Coronary artery (tissue), 2 donors: ENCODE data around the gene WNT2B.

Source experiments
- DNase-seq: peaks from one replicate; pipeline ENCODE4 v3.0.0-alpha.2; 2017; ENCODE audit warnings: low spot score
- H3K27ac ChIP-seq, 2 donors: fragments of 200-600 bp; sonication (generic); one replicate each; pipeline ENCODE4 v1.5.1; 2016 to 2019
- H3K4me3 ChIP-seq: fragments of 200-600 bp; sonication (generic); 2 replicates; pipeline ENCODE4 v1.5.1; 2016; ENCODE audit warnings: mild to moderate bottlenecking, moderate library complexity
- TF ChIP-seq, protein P1 (sequence below): fragments of 200-600 bp; sonication (generic); IDR thresholded peaks from one replicate; pipeline ENCODE4 v1.5.1; 2019; ENCODE audit warnings: antibody characterized with exemption

WNT2B gene

DNA sequence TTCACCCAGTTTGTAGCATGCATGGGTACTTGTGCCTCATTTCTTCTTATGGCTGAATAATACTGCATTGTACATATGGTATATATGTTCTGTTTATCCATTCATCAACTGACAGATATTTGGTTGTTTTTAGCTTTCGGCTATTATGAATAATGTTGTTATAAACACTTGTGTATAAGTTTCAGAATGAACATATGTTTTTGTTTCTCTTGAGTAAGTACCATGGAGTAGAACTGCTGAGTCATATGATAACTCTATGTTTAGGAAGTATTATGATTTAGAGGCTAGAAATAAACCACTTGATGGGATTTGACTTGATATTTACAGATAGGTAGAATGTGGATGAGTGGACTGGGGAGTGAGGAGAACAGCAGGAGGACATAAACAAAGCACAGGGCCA, 48.6 kb downstream of the WNT2B start:
- TF ChIP-seq, protein P1, sequence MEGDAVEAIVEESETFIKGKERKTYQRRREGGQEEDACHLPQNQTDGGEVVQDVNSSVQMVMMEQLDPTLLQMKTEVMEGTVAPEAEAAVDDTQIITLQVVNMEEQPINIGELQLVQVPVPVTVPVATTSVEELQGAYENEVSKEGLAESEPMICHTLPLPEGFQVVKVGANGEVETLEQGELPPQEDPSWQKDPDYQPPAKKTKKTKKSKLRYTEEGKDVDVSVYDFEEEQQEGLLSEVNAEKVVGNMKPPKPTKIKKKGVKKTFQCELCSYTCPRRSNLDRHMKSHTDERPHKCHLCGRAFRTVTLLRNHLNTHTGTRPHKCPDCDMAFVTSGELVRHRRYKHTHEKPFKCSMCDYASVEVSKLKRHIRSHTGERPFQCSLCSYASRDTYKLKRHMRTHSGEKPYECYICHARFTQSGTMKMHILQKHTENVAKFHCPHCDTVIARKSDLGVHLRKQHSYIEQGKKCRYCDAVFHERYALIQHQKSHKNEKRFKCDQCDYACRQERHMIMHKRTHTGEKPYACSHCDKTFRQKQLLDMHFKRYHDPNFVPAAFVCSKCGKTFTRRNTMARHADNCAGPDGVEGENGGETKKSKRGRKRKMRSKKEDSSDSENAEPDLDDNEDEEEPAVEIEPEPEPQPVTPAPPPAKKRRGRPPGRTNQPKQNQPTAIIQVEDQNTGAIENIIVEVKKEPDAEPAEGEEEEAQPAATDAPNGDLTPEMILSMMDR, result no peak
- Histone ChIP-seq H3K27ac (no peak overlapping the region), H3K4me3 (no peak overlapping the region)
- no peak for DNase-seq

GRCh38 chr1:112558634-112559033, 49.9 kb downstream of the WNT2B start:
- TF ChIP-seq, protein P1, result no peak
- no peak overlapping the region for H3K4me3 ChIP-seq
- DNase-seq, result no peak
- no peak overlapping the region for H3K27ac ChIP-seq

DNA sequence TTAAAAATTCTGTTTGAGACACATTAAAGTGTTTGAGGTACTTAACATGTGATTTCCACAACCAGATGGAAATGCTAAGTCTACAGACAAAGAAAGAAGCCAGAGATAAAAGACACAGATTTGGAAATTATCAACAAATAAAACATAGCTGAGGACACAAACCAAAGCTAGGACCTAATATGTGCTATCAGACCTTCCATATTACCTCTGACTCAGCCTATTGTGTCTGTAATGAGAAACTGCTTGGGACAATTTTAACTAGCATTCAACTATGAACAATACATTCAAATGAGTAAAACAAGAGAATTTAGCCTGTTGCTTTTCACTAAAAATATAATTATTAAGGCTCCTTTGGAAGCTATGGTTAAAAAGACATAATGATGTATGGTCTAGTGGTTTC, 54.6 kb downstream of the WNT2B start:
- no peak for DNase-seq
- no peak overlapping the region for H3K4me3 ChIP-seq
- TF ChIP-seq, protein P1, result no peak
- H3K27ac ChIP-seq, result no peak overlapping the region

DNA sequence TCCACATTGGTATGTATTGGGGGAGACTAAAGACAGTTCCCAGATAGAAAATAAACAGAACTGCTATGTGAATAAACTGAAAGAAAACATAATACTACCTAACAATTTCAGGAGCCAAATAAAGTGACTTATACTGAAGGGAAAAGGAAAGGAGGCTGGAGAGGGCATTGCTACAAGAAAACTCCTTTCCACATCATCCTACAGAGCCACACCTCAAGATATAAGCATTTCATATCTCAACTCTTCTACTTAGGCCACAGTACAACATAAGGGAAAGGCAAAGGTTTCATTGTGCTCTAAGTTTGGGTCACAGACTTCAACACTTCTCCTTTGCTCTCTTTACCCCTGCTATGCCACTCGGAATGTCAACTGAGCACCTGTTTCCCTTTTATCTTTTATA, 55.3 kb downstream of the WNT2B start:
- H3K27ac ChIP-seq, result no peak overlapping the region
- no peak for DNase-seq
- TF ChIP-seq, protein P1, result no peak
- H3K4me3 ChIP-seq, result no peak overlapping the region

GRCh38 chr1:112565800-112566199, 57.0 kb downstream of the WNT2B start:
- Histone ChIP-seq H3K4me3 (no peak overlapping the region), H3K27ac (no peak overlapping the region)
- TF ChIP-seq, protein P1, result no peak
- no peak for DNase-seq

DNA sequence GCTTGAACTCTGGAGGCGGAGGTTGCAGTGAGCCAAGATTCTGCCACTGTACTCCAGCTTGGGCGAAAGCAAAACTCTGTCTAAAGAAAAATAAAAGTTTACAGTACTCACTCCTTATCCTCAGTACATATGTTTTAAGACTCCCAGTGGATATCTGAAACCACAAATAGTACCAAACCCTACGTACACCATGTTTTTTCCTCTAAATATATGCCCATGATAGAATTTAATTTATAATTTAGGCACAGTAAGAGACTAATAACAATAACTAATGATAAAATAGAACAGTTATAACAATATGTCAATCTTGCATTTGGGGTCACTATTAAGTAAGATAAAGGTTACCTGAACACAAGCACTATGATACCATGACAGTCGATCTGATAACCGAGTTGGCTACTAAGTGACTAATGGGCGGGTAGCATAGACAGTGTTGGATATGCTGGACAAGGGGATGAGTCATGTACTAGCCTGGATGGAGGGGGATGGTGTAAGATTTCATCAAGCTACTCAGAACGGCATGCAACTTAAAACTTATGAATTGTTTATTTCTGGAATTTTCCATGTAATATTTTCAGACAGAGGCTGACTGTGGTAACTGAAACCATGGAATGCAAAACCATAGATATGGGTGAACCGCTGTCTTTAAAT, 66.5 kb downstream of the WNT2B start:
- Histone ChIP-seq H3K27ac (no peak overlapping the region), H3K4me3 (no peak overlapping the region)
- TF ChIP-seq, protein P1, result no peak
- DNase-seq, result no peak

DNA sequence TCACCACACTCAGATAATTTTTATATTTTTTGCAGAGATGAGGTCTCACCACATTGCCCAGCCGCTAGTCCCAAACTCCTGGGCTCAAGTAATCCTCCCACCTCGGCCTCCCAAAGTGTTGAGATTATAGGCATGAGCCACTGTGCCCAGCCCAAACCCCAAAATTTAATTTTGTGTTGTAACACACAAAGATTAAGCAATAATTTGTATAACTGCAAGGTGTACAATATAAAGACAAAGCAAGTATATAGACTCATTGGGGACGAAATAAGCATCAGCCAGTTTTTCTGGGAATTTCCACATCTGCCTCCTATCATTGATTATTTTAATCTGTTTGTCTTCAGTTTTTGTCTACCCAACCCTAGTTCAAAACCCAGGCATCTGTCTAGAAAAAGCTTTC, 67.5 kb downstream of the WNT2B start:
- TF ChIP-seq, protein P1, result no peak
- DNase-seq, result no peak
- Histone ChIP-seq H3K4me3 (no peak overlapping the region), H3K27ac (no peak overlapping the region)
